ENCODE results near the gene MTOR.

DNA sequence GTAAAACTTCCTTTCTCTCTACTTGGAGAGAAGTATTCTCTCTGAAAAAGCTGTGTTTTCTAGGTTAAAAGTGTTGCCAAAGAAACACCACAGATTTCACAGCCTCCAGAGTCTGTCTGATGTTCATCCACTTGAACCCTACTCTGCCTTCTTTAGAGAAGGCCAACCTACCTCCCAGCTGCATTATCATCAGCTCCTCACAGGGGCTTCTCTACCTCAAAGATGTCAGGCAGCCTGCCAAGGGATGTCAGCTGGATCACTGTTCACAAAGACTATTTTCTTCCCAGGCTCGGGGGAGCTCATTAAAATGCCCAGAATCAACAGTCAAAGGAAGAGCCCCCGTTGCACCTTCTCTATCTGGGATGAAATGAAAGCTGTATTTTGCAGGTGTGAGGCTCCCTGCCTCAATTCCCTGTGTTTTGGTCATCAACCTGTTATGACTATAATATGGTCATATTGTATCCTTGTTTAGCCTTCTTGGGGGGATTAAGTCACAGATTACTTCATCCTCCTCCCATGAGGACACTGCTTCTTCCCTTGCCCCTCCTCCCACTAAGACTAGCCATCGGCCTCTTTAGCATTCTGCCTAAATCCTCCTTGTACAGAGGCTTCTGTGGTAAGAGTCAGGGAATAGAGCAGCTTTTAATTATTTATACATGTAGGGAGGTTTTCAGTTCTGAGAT lies 47.5 kb downstream of the MTOR start:
- no peak for TF ChIP-seq CTCF (IDR thresholded peaks at IDR 0.05)
- no peak for TF ChIP-seq POLR2A (IDR thresholded peaks at IDR 0.05)
- TF ChIP-seq POLR2AphosphoS5 (IDR thresholded peaks at IDR 0.05): no peak
